Stimulated activated CD4-positive, alpha-beta T cell treated with anti-CD3 and anti-CD28 coated beads, Interleukin-15, amount 100 ng/mL, for 48 hours (primary cell): ENCODE results near the gene VAV2.

Experiments
- DNase-seq, 2 donors: peaks; one replicate each; pipeline ENCODE4 v3.0.0-alpha.2; 2020; ENCODE audit warnings: low read depth in 2 of 2

The VAV2 gene

DNA sequence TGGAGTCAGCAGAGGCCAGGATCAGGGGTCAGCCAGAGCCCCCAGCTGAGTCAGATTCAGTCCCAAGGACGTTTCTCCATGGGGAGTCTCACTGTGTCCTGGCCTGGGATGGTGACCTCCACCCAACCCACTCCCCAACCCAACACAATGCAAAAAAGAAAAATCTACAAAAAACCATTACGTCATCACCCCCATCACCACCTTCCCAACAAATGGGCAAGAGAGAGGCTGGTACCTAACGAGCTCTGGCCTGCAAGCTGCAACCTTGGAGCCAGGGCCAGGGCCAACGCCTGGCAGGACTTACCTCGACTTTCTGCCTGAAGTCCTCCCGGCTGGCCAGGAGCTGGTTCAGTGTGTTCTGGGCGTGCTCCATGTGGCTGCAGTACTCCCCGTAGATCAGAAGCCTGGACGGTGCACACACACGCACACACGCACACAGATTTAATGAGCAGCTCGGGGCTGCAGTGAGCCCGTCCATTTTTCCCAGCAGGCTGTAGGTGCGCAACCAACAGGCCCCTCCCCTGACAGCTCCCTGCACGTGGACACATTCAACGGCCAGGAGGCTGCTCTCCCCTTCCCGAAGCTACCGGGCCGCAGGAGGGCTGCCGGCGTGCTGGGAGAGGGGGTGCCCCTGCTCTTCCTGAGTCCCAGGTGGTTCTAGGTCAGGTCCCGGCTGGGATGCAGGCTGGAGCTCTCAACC lies 194.6 kb downstream of the VAV2 start:
- DNase-seq = no peak

DNA sequence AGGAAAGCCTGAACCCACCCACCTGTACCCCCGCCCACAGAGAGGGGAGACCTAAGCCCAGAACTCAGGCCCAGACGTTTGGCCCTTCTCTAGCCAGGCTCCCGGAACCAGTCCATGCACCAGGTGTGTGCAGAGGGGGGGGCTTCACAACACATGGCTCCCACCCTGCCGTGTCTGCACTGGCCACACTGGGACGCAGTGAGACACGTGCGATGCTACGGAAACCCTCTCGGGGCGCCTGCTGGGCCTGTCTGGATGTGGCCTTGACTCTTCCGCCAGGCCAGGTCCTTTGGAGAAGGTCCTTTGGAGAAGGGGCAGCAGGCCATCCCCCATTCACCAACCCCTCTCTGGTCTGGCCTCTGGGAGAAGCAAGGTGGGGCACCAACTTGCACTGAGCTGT lies 195.6 kb downstream of the VAV2 start:
- no peak for DNase-seq

DNA sequence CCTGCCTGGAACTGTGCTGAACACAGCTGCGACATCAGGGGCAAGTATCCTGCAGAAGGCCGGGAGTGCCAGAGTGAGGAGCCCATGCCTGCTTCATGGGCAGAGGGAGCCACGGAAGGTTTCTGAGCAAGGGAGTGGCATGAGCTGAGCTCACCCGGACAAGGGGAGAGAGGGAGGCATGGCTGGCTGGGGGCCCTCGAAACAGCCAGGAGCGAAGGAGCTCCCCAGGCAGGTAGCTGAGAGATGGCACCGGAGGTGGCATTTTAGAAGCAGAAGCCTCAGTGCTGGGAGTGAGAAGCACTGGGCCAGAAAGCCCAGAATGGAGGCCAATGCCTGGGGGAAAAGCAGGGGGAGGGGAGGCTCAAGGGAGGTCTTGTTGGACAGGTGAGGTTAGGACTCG lies 197.1 kb downstream of the VAV2 start:
- DNase-seq = no peak

DNA sequence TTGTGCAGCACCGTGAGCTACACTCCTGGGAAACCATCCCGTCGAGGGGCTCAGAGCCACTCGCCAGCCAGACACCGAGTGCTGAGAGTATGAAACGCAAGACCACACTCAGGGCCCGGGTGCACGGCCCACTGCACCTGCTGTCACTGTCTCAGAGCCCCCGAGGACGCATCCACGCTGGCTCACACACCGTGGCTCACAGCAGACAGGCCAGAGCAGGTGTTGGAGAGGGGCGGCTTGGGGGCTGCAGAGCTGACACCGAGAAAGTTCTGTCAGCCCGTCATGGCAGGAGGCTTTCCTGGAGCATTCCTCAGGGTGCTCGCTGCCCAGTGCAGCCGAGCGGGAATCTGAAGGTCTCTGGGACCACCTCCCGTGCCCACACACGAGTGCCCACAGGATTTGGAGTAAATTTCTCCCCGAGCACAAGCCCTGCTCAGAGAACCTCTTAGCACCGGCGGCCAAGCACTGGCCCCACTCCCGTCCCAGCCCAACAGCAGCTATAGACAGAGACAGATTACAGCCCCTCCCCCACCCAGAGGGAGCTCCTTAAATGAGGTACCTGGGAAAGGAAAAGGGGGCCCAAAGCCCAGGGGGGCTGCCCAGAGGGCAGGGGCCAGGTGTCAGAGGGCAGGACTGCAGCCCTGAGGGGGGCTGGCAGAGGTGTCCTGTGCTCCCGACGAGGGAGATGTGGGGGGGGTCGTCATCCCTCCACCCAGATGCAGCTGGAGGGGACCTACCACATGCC lies 197.9 kb downstream of the VAV2 start:
- DNase-seq = no peak

DNA sequence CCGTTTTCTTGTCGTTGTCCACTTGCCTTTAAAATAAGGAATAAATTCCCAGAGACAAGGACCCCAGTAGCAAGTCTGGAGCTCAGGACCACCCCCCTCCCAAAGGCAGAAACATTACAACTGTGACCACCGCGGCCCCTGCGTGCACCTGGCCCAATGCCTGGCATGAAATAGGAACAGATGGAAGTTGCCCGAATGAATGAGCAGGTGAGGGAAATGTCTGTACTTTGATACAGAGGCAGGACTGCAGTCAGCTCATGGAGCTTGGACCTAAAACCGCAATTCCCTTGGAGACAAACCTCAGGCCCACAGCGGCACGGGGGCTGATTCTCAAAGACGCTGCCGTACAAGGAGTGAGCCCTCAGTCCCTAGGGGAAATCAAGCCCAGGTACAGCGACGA lies 198.7 kb downstream of the VAV2 start:
- DNase-seq = no peak

DNA sequence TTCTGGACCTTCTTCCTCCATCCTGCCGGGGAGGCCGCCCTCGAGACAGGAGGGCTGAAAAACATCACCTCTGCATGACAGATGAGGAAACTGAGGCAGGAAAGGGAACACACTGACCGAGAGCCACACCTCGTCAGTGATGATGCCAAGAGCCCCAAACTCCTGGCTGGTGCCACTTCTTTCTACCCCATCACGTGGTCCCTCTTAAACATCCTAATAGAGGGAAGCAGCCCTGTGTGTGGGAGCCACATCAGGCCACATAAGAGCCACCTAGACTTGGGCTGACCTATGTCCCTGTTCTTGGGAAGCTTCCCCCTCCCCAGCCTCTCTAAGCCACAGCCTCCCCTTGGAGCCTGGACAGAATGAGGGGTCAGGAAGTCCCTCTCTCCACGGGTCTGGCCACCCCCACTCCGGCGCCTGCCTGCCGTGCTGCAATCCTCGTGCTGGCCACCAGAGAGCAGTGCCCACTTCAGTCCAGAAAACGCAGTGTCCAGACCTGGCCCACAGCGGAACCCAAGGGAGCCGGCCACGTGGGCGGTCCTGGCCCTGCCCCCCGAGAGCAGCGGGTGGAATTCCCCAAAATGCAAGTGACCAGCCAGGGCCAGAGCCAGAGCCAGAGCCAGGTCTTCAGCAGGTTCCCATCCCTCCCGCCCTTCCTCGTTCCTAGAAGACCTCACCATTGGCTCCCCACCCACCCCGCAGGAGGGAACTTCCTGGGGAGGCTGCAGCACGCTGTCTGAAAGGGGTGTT lies 199.2 kb downstream of the VAV2 start:
- DNase-seq = peak; percentile 7 to 32

DNA sequence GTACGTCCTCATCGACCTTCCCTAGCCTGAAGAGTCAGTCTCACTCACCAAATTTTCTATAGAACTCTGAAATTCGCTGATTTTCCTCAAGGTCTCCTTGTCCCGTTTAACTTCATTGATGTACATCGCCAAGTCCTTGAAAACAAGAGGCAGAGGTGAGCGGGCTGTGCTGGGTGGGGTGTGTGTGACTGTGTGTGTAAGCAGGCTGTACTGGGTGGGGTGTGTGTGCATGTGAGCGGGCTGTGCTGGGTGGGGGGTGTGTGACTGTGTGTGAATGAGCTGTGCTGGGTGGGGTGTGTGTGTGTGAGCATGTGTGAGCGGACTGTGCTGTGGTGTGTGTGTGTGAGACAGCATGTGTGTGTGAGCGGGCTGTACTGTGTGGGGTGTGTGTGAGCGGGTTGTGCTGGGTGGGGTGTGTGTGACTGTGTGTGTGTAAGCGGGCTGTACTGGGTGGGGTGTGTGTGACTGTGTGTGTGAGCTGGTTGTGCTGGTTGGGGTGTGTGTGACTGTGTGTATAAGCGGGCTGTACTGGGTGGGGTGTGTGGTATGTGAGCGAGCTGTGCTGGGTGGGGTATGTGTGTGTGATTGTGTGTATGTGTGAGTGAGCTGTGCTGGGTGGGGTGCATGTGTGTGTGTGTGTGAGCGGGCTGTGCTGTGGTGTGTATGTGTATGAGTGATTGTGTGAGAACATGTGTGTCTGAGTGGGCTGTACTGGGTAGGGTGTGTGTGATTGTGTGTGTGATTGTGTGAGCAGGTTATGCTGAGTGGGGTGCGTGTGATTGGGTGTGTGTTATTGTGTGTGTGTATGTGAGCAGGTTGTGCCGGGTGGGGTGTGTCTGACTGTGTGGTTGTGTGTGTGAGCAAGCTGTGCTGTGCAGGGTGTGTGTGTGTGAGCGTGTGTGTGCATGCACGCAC lies 200.1 kb downstream of the VAV2 start:
- DNase-seq = no peak

DNA sequence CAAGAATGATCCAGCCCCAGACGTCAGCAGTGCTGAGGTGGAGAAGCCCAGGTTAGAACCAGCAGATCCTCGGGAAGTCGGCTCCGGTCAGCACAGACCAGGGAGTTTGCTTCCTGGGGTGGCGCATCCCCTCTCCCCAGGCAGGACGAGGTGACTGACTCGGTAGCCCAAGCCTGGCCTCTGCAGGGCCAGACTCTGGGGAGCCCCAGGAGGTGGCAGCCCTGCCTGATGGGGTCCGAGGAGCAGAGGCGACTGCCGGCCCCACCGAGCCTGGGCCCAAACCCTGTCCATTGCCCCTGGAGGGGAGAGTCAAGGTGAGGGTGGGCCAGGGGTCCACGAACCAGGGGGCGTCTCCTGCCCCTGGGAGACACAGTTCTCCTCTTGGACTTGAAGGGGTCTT lies 201.1 kb downstream of the VAV2 start:
- no peak for DNase-seq

DNA sequence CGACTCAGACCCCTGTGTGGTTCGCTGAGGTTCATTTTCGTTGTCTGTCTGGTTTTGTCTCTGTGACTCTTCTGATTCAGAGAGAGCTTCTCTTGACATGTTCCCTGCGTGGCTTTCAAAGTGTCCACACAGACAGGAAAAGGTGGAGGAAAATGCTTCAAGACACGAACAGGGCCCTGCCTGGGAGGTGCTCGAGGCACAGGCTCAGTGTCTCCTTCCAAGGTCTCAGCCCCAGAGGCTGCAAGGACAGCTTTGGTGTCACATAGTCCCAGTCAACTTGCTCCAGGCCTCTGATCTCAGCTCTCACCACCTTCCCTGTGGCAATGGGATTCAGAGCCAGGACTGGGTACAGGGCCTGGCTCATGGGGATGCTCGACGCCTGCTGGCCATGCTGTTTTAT lies 202.3 kb downstream of the VAV2 start:
- DNase-seq = no peak

DNA sequence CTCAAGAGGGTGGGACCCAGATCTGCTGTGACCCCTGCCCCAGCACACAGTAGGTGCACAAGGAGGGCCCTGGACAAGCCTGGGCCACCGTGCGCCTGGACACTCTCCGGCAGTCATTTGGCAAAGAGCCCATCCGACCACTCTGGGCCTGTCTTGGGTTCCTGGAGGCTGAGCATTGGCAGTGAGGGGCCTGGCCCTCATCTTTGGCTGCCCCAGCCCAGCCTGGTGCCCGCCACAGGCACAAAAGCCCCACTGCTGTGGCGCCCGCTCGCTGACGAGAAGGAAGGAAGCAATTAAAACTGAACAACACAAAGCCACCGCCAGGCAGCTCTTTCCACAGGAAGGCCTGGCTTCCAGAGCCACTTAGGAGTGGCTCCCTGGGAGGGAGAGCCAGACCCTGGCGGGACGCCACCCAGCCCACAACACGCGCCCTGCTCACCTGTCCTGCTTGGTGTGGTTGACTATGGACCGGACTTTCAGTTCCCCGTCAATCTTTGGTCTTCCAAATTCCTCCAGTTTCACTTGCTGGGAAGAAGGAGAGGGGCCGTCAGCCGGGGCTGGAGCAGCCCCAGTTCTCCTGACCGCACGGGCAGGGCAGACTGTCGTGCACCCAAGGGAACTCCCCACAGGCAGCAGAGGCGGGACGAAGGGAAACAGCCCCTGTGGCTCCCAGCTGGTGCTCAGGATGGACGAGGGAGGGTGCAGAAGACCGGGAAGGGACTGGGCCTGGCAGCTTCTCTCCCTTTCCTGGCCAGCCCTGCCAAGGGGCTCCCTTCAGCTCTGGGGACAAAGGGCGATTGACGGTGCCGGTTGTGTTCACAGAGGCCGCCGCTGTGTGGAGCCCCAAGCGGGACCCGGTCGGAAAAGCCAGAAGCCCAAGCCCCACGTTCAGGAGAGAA lies 203.1 kb downstream of the VAV2 start:
- no peak for DNase-seq

DNA sequence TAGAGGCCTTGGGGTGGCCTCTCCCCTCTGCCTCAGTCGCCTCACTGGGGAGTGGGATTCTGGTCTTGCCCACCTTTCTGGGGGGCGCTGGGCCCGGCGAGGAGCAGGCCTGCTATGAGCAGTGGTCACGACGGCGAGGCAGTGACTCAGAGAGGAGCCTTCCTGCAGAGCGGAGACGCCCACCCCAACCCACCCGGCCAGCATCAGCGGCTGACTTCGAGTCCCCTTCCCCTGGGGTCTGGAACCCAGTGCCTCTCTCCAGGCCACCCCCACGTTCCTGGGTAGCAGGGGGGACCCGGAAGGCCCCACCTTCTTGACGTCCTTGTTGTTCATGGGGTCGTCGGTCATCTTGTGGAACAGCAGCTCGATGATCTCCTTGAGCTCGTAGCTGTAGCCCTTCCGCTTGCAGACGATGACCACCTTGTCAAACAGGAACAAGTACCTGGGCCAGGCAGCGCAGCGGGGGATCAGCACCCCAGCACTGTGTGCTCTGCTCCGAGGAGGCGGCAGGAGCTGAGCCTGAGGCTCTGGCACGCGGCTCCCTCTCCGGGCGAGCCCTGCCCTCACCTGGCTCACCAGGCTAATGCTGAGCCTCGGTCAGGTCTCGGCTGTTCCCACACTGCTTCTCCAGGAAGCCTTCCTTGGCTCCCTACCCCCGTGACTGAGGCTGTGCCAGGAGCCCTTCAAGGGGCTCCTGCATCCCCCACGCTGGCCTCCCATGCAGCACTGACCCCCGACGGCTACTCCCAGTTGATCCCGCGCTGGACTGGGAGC lies 203.9 kb downstream of the VAV2 start:
- DNase-seq = no peak

DNA sequence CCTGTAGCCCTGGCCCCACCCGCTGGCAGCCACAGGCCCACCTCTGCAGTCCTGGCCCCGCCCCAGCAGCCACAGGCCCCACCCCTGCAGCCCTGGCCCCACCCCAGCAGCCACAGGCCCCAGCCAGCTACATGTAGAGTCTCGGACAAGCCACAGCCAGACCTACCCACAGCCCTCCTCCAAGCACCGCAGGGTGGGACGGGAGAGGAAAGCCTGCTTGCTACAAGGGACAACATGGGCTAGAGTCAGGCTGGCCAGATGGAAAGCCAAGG lies 204.4 kb downstream of the VAV2 start:
- DNase-seq = no peak

DNA sequence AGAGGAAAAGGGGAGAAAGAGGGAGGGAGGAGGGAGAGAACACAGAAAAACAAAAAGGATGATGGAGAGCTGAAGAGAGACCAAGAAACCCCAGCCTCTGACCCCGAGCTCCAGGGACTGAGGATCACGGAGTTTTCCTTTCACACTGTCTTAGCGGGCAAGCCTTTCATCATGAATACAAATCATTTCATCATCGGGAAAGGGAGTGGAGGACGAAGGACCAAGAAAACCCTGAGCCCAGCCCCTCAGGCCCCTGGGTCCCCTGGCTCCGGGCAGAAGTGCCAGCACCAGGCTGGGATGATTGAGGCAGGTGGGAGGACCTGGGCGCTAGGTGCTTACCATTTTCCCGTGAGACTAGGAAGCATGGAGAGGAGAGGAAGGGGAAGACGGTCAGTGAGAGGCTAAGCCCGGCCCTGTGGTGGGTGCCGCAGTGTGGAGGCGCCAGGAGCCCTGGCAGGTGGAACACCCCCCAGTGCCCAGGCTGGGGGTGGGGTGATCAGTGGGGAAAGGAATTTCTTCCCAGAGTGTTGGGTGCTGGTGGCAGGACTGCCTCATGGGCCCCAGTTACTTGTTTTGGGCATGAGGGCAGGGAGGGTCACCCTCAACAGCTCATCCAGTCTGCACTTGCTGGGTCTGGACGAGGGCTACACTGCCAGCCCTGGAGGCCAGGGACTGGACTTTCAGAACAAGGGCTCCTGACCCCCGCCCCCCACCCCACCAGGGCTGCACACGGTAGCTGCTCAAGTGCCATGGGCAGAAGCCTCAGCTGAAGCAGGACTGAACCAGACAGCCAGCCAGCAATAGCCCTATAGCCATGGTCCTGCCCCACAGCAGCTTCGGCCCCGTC lies 205.0 kb downstream of the VAV2 start:
- DNase-seq = no peak

DNA sequence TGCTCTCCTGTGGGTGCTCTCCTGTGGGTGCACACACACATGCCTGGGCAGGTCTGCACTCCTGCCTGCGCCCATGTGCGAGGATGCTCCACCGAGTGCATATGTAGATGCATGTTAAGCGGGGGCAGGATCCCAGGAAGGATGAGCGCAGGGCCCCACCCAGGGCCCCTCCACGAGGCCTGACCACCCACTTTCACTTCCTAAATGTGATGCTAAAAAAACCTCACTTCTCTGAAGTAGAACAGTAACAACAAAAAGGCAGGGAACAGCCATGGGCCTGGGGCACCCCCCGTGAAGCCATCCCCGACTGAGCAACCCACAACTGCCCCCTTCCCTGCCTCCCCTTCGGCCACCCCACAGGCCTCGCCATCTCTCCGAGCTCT lies 205.8 kb downstream of the VAV2 start:
- DNase-seq = no peak

DNA sequence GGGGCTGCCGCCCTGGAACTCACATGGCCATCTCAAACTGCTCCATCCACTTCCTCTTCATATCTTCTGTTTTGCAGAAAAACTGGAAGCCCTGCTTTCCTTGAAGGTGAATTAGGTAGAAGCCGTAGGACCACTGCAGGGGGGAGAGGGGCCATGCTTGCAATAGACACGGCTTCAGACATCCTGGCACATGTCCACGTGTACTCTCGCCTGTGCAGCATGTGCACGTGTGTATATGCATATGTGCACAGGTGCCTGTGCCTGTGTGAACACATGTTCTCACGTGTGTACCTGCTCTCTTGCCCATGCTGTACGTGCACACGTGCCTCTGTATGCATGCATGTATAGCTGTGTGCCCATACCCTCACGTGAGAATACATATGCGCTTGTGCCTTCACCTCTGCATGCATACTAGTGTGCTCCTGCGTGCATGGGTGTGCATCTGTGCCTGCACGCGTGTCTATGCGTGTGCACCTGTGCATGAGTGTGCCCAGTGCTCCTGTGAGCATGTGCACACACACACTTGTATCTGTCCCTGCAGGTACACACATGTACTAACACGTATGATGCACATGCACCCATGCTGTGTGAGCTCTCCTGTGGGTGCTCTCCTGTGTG lies 206.3 kb downstream of the VAV2 start:
- no peak for DNase-seq

DNA sequence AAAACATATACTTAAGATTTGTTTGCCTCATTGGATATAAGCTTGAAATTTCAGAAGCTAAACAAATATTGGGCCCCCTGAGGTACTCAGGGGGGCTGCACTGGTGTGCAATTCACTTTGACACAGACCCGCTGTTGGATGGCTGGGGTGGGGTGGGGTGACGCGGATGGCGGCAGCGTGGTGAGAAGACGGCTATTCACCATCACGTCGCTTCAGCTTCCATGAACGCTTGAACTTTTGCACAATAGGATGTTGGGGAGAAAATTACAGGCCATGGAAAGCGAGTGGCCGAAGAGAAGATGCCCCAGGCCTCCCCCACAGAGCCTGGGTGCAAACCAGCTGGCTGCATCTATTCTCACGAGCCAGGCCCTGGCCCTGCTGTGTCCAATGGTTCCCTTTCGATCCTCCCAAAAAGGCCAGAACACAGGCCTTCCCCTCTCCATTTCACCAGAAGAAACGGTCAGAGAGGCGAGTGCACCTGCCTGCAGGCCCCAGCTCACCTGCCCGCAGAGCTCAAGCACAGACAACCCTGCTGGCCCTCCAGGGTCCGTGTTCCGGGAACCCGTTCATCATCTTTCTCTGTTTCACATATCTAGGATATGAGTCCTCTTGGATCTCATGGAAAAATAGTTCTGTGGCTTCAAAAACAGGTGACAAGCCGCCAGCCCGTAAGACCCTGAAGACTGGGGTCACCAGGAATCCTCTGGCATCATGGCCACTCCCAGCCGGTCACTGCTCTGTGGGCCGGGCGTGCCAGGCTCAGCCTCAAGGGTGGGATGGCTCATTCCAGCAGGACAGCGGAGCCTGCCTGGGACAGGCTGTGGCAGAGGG lies 207.2 kb downstream of the VAV2 start:
- no peak for DNase-seq

DNA sequence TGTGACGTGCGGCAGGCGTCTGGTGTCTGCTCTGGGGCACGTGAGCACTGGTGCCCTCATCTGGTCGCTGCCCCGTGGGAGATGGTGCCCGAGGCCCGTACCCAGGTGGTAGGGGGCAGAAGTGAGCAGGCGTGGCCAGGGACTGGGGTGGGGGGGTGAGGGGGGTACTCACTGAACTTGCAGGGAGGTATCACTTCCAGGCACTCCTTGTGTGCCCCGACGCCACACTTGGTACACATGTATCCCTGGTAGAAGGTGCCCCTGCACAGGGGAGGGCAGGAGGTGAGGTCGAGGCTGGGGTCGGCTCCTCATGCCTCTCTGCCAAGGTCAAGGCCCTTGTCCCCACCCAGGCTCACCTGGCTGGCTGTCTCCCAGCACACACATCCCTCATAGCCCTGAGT lies 208.8 kb downstream of the VAV2 start:
- DNase-seq = no peak
